IPS DF 19.7 (cell line): ENCODE results near the gene ZC3H12D.

ENCODE experiments used
- DNase-seq: peaks from one replicate; pipeline ENCODE4 v3.0.0-alpha.2; 2013; ENCODE audit warnings: low read depth, low spot score

ZC3H12D gene

GRCh38 chr6:149443411-149444181, 41.2 kb downstream of the ZC3H12D start:
- no peak for DNase-seq

- DNase-seq = no peak
Observed at GRCh38 chr6:149441740-149442139, 43.1 kb downstream of the ZC3H12D start.

GRCh38 chr6:149440735-149441671, 43.8 kb downstream of the ZC3H12D start:
- DNase-seq = no peak

- DNase-seq = no peak
Observed at GRCh38 chr6:149439626-149440025, 45.2 kb downstream of the ZC3H12D start.

- no peak for DNase-seq
Observed at GRCh38 chr6:149438855-149439254, 46.0 kb downstream of the ZC3H12D start.

GRCh38 chr6:149437212-149437611, 47.6 kb downstream of the ZC3H12D start:
- DNase-seq = no peak

- DNase-seq = no peak
Observed at GRCh38 chr6:149436647-149437046, 48.2 kb downstream of the ZC3H12D start.

- DNase-seq = no peak
Observed at GRCh38 chr6:149435919-149436586, 48.8 kb downstream of the ZC3H12D start.

- no peak for DNase-seq
Observed at GRCh38 chr6:149433881-149434280, 50.9 kb downstream of the ZC3H12D start.

- no peak for DNase-seq
Observed at GRCh38 chr6:149433405-149433804, 51.4 kb downstream of the ZC3H12D start.

- DNase-seq = peak; percentile 67
Observed at GRCh38 chr6:149431905-149432775, 52.7 kb downstream of the ZC3H12D start.

- DNase-seq = no peak
Observed at GRCh38 chr6:149429427-149430360, 55.1 kb downstream of the ZC3H12D start.

- no peak for DNase-seq
Observed at GRCh38 chr6:149428606-149429005, 56.2 kb downstream of the ZC3H12D start.

GRCh38 chr6:149425754-149426153, 59.1 kb downstream of the ZC3H12D start:
- DNase-seq = no peak

GRCh38 chr6:149425224-149425623, 59.6 kb downstream of the ZC3H12D start:
- no peak for DNase-seq

- DNase-seq = no peak
Observed at GRCh38 chr6:149423964-149424440, 60.8 kb downstream of the ZC3H12D start.

- DNase-seq = no peak
Observed at GRCh38 chr6:149422581-149422980, 62.2 kb downstream of the ZC3H12D start.

- DNase-seq = no peak
Observed at GRCh38 chr6:149421132-149421531, 63.7 kb downstream of the ZC3H12D start.

GRCh38 chr6:149419696-149420404, 65.0 kb downstream of the ZC3H12D start:
- DNase-seq = no peak
